Kidney epithelial cell (primary cell): Measurements from ENCODE around the gene SPTB. TPM values are rescaled to one million over a fixed set of nuclear protein-coding genes. Genes with fewer than 3 reads are reported as not detected.

ENCODE experiments used
- DNase-seq: peaks from one replicate; pipeline ENCODE4 v3.0.0-alpha.2; 2010; ENCODE audit warnings: low read depth
- H3K27me3 ChIP-seq: 2 replicates; pipeline ENCODE4 v1.6.0; 2011; ENCODE audit warnings: low read length; ENCODE audit not compliant: control insufficient read depth, insufficient read depth
- H3K36me3 ChIP-seq: 2 replicates; pipeline ENCODE4 v1.5.1; 2011; ENCODE audit warnings: low read length; ENCODE audit not compliant: control insufficient read depth, insufficient read depth
- H3K4me3 ChIP-seq: 2 replicates; pipeline ENCODE4 v1.5.1; 2011; ENCODE audit warnings: low read depth, mild to moderate bottlenecking, control low read depth, low read length
- CTCF ChIP-seq: IDR thresholded peaks from 2 replicates; pipeline ENCODE4 v1.5.1; 2011; ENCODE audit warnings: mild to moderate bottlenecking, moderate library complexity, low read length, control low read depth, inconsistent platforms; ENCODE audit not compliant: insufficient read depth, poor library complexity, severe bottlenecking
- total RNA-seq: library from RNA; depleted of rRNA; stranded (reverse); fragments of >200 nt; gene quantifications from 2 replicates; pipeline ENCODE4 v1.2.3, GENCODE V29; 2015

The SPTB gene
- total RNA-seq, 1 donor from 2014 or later, result 0.54 TPM

- TF ChIP-seq CTCF, result no peak
- H3K36me3 ChIP-seq, result no peaks in the 10 kb centered on the region
- no peak overlapping the region for H3K4me3 ChIP-seq
- DNase-seq, result no peak
- H3K27me3 ChIP-seq, result no peaks in the 10 kb centered on the region
Observed at GRCh38 chr14:64804754-64805260, 74.9 kb downstream of the SPTB start.

DNA sequence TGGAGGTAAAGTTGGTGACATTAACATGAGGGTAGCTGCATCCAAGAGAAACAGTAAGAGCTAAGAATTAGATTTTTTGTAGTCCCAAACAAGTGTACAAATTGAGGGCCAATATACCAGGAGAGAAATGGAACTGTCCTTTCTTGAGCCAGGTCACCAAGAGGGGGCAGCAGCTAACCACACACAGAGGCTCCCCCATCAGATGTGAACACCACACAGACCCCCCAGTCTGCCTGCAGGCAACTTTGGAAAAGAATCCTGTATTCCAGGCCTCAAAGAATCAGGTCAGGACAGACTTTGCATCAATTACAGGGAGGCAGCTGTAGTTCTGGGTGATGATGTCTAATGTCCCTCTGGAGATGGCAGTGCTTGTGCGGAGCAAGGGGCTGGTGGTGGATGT lies 77.9 kb downstream of the SPTB start:
- Histone ChIP-seq H3K36me3 (no peaks in the 10 kb centered on the region), H3K27me3 (no peaks in the 10 kb centered on the region), H3K4me3 (no peak overlapping the region)
- peak; percentile 55 for TF ChIP-seq CTCF
- DNase-seq, result no peak

DNA sequence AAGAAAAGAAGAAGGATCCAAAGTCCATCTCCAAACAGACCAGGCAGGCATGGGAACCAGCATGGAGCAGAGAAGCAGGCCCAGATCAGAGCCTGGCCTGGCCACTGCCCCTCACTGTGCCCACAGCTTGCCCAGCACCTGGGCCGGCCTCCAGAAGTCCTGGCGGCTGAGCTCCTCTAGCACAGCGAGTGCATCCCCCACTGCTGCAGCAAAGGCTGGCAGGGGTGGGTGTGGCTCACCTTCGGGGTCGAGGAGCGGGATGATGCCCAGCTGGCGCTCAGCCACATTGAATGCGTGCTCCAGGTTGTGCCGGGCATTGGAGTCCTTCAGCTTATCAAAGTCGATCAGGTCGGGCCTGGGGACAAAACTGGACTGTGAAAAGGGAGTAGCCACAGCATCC lies 78.7 kb downstream of the SPTB start:
- H3K27me3 ChIP-seq, result no peaks in the 10 kb centered on the region
- no peak for DNase-seq
- H3K4me3 ChIP-seq, result no peak overlapping the region
- no peaks in the 10 kb centered on the region for H3K36me3 ChIP-seq
- no peak for TF ChIP-seq CTCF

DNA sequence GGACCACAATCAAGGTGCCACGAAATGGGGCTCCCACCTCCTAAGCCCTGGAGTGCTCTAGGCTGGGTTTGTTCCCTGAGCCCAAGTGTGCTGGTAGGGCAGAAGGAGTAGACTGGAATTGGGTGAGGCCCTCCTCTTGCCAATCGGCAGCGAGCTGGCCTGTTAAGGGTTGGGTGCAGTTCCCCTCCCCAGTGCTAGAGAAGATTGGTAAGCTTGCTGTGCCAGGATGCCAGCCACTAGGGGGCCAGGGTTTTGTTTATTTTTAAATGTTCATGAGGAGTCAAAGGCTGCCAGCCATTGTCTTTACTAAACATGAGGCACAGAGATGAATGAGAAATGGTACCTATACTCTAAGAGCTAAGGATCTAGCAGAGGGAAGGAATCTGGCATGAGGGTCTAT lies 79.7 kb downstream of the SPTB start:
- no peak for DNase-seq
- no peaks in the 10 kb centered on the region for H3K36me3 ChIP-seq
- no peaks in the 10 kb centered on the region for H3K27me3 ChIP-seq
- TF ChIP-seq CTCF, result peak; percentile 74
- no peak overlapping the region for H3K4me3 ChIP-seq

- DNase-seq, result no peak
- Histone ChIP-seq H3K36me3 (no peaks in the 10 kb centered on the region), H3K27me3 (no peaks in the 10 kb centered on the region), H3K4me3 (no peak overlapping the region)
- no peak for TF ChIP-seq CTCF
Observed at GRCh38 chr14:64799555-64799954, 80.2 kb downstream of the SPTB start.

DNA sequence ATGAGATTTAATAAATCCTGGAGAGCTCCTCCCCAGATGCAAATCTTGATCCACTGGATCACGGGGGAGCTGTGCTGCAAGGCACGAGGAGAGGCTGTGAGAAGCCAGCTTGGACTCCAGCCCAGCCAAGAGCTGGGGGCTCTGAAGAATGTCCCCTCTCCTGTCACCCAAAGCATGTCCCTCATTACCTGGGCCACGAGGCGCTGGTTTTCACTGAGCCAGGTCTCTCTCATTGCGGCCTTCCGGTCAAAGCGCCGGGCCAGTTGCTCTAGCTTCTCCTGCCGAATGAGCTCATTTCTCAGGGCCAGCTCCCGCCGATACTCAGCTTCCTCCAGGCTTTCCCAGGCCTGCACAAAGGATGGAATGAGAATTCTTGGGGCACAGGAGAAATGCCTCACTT lies 83.3 kb downstream of the SPTB start:
- no peaks in the 10 kb centered on the region for H3K36me3 ChIP-seq
- no peaks in the 10 kb centered on the region for H3K27me3 ChIP-seq
- no peak for TF ChIP-seq CTCF
- no peak overlapping the region for H3K4me3 ChIP-seq
- DNase-seq, result no peak
